ENCODE data around the gene CUL2. TPM values are rescaled to one million over a fixed set of nuclear protein-coding genes. Genes with fewer than 3 reads are reported as not detected.

Gene CUL2
- total and polyA plus RNA-seq, 2 donors (not counting 1 experiment from before 2014, with no cell fraction given) = 7.3 to 36.9 TPM

- POLR2A ChIA-PET = no interaction called here
Measured at GRCh38 chr10:34962866-34963265, 127.3 kb downstream of the CUL2 start.

GRCh38 chr10:34960983-34961382 is 129.2 kb downstream of the CUL2 start:
- Histone ChIP-seq H3K27ac (ENCODE audit: low read length in 2 of 2) (no peak overlapping the region), H3K27me3 (replicated peaks in 1 of 4; ENCODE audit: control extremely low read depth in 1 of 4, control insufficient read depth in 3 of 4, insufficient read depth in 4 of 4, low read length in 3 of 4) (no peaks in the 10 kb centered on the region), H3K4me2 (replicated peaks; ENCODE audit: low read depth, low read length, poor library complexity, severe bottlenecking) (no peak overlapping the region), H3K36me3 (replicated peaks in 1 of 2; ENCODE audit: control extremely low read depth in 1 of 2, control insufficient read depth in 1 of 2, extremely low read depth in 1 of 2, insufficient read depth in 2 of 2, low read length in 1 of 2) (no peaks in the 10 kb centered on the region), H3K4me3 (ENCODE audit: control extremely low read depth in 1 of 5, extremely low read depth in 1 of 5, insufficient read depth in 1 of 5, low read depth in 2 of 5, low read length in 4 of 5) (no peak overlapping the region), H3K9me3 (ENCODE audit: control extremely low read depth in 1 of 3, control insufficient read depth in 2 of 3, insufficient read depth in 1 of 3, low read length in 2 of 3) (no peaks in the 10 kb centered on the region), H2AFZ (ENCODE audit: insufficient read depth, low read depth, low read length, poor library complexity, severe bottlenecking) (no peak overlapping the region), H3K79me2 (ENCODE audit: control insufficient read depth, insufficient read depth, low read length) (no peaks in the 10 kb centered on the region), H3K9ac (ENCODE audit: low read length) (no peak overlapping the region), H3K4me1 (ENCODE audit: control insufficient read depth in 2 of 2, insufficient read depth in 2 of 2, low read length in 2 of 2) (no peaks in the 10 kb centered on the region), H4K20me1 (ENCODE audit: control insufficient read depth, insufficient read depth, low read length, poor library complexity, severe bottlenecking) (no peaks in the 10 kb centered on the region)
- TF ChIP-seq EZH2 (IDR thresholded peaks at IDR 0.05; ENCODE audit: borderline replicate concordance, insufficient read depth, low read depth, low read length, poor library complexity, severe bottlenecking) (no peak), CTCF (IDR thresholded peaks at IDR 0.05) (no peak)
- ATAC-seq (ENCODE audit: low read depth) = no peak
- POLR2A ChIA-PET = no interaction called here
- intact Hi-C loops (cut with micrococcal nuclease) = no loop called here
- no peaks in the 10 kb centered on the region for H3K9me3 Mint-ChIP-seq (ENCODE audit: insufficient read depth)
- no peak overlapping the region for H3K4me3 Mint-ChIP-seq
- no peak for DNase-seq
- CTCF ChIA-PET = no interaction called here
- H3K27ac Mint-ChIP-seq = no peak overlapping the region
- WGBS (ENCODE audit: insufficient coverage) = 89% methylated on average over 8 of the region's 8 CpGs
- H3K27me3 Mint-ChIP-seq = no peaks in the 10 kb centered on the region
- H3K4me1 Mint-ChIP-seq = no peaks in the 10 kb centered on the region

More at GRCh38 chr10:34962866-34963265, 127.3 kb downstream of the CUL2 start:
- Histone ChIP-seq H3K9me3 (ENCODE audit: control extremely low read depth in 1 of 3, control insufficient read depth in 2 of 3, insufficient read depth in 1 of 3, low read length in 2 of 3) (no peaks in the 10 kb centered on the region), H3K9ac (ENCODE audit: low read length) (no peak overlapping the region), H3K4me2 (replicated peaks; ENCODE audit: low read depth, low read length, poor library complexity, severe bottlenecking) (no peak overlapping the region), H3K4me1 (ENCODE audit: control insufficient read depth in 2 of 2, insufficient read depth in 2 of 2, low read length in 2 of 2) (no peaks in the 10 kb centered on the region), H3K36me3 (replicated peaks in 1 of 2; ENCODE audit: control extremely low read depth in 1 of 2, control insufficient read depth in 1 of 2, extremely low read depth in 1 of 2, insufficient read depth in 2 of 2, low read length in 1 of 2) (no peaks in the 10 kb centered on the region), H4K20me1 (ENCODE audit: control insufficient read depth, insufficient read depth, low read length, poor library complexity, severe bottlenecking) (no peaks in the 10 kb centered on the region), H3K27ac (ENCODE audit: low read length in 2 of 2) (no peak overlapping the region), H3K4me3 (ENCODE audit: control extremely low read depth in 1 of 5, extremely low read depth in 1 of 5, insufficient read depth in 1 of 5, low read depth in 2 of 5, low read length in 4 of 5) (no peak overlapping the region), H2AFZ (ENCODE audit: insufficient read depth, low read depth, low read length, poor library complexity, severe bottlenecking) (no peak overlapping the region), H3K79me2 (ENCODE audit: control insufficient read depth, insufficient read depth, low read length) (no peaks in the 10 kb centered on the region), H3K27me3 (replicated peaks in 1 of 4; ENCODE audit: control extremely low read depth in 1 of 4, control insufficient read depth in 3 of 4, insufficient read depth in 4 of 4, low read length in 3 of 4) (no peaks in the 10 kb centered on the region)
- Mint-ChIP-seq H3K27ac (no peak overlapping the region), H3K27me3 (no peaks in the 10 kb centered on the region), H3K4me3 (no peak overlapping the region), H3K9me3 (ENCODE audit: insufficient read depth) (no peaks in the 10 kb centered on the region), H3K4me1 (no peaks in the 10 kb centered on the region)
- DNase-seq (no peak), ATAC-seq (ENCODE audit: low read depth) (no peak)
- TF ChIP-seq CTCF (IDR thresholded peaks at IDR 0.05) (no peak), EZH2 (IDR thresholded peaks at IDR 0.05; ENCODE audit: borderline replicate concordance, insufficient read depth, low read depth, low read length, poor library complexity, severe bottlenecking) (no peak)
- CTCF ChIA-PET = no interaction called here
- 62% methylated on average over 2 of the region's 2 CpGs for WGBS (ENCODE audit: insufficient coverage)
- intact Hi-C loops (cut with micrococcal nuclease) = no loop called here

Data from B cell (primary cell).